ENCODE data around the gene ASB1. TPM values are rescaled to one million over a fixed set of nuclear protein-coding genes. Genes with fewer than 3 reads are reported as not detected.

ASB1 gene
- total RNA-seq, 1 experiment from 2014 or later, result 46.0 TPM

- Histone ChIP-seq H2BK20ac (ENCODE audit: low read depth, low read length, poor library complexity, severe bottlenecking) (no peak overlapping the region), H4K91ac (ENCODE audit: insufficient read length, low read depth, low read length) (no peak overlapping the region), H3K23ac (ENCODE audit: insufficient read length, low read depth, low read length) (no peak overlapping the region), H4K5ac (ENCODE audit: insufficient read length, low read depth, low read length) (no peak overlapping the region), H2BK5ac (ENCODE audit: insufficient read length, low read length) (no peak overlapping the region), H3K14ac (ENCODE audit: insufficient read depth, low read length) (no peak overlapping the region; the same call in 1 of the 2 replicates), H2BK120ac (ENCODE audit: low read depth, low read length, poor library complexity, severe bottlenecking) (no peak overlapping the region), H3K23me2 (ENCODE audit: insufficient read length, low read depth, low read length, poor library complexity, severe bottlenecking) (no peaks in the 10 kb centered on the region), H3K79me2 (ENCODE audit: insufficient read depth, low read length) (no peaks in the 10 kb centered on the region), H2BK15ac (ENCODE audit: low read depth, low read length) (no peak overlapping the region), H2AK5ac (ENCODE audit: insufficient read length, low read length) (no peak overlapping the region), H4K20me1 (ENCODE audit: control insufficient read depth, insufficient read depth, insufficient read length) (no peaks in the 10 kb centered on the region), H3K27me3 (ENCODE audit: insufficient read depth, low read length) (no peaks in the 10 kb centered on the region), H3K79me1 (ENCODE audit: insufficient read depth, low read depth, low read length, poor library complexity, severe bottlenecking) (no peaks in the 10 kb centered on the region), H3K18ac (ENCODE audit: insufficient read length, low read depth, low read length) (no peak overlapping the region), H3T11ph (ENCODE audit: low read length) (no peak overlapping the region), H4K8ac (replicated peaks; ENCODE audit: insufficient read length, low read depth, low read length) (no peak overlapping the region), H3K4ac (ENCODE audit: low read depth, low read length) (no peak overlapping the region), H3K56ac (ENCODE audit: insufficient read length, low read depth, low read length) (no peak overlapping the region), H3K4me2 (ENCODE audit: insufficient read depth, insufficient read length, low read length) (no peak overlapping the region), H3K4me1 (ENCODE audit: insufficient read depth, low read length) (no peaks in the 10 kb centered on the region), H3K27ac (ENCODE audit: insufficient read length, low read depth, low read length) (no peak overlapping the region), H3K9ac (ENCODE audit: extremely low read depth, insufficient read length, low read length) (no peak overlapping the region), H2AFZ (ENCODE audit: low read length) (no peak overlapping the region), H3K9me3 (ENCODE audit: control insufficient read depth, low read depth, low read length) (no peaks in the 10 kb centered on the region), H2BK12ac (ENCODE audit: insufficient read length, low read depth, low read length) (no peak overlapping the region)
- no CpG with 5 or more reads among the region's 17 CpGs for WGBS (ENCODE audit: extremely low coverage, insufficient read length, low lambda C conversion rate)
- Mint-ChIP-seq H3K36me3 (ENCODE audit: insufficient read depth in 1 of 3, low read depth in 3 of 3) (peaks cover 0 to 4% (median 0%) of the 10 kb centered on the region in 3 experiments; a peak in 1 of 7 replicates), H3K4me1 (peaks cover 13 to 30% of the 10 kb centered on the region in 2 experiments), H3K27ac (peak overlapping the region in 1 of 3 experiments; percentile 53; a peak in 3 of 7 replicates), H3K27me3 (ENCODE audit: low read depth) (no peaks in the 10 kb centered on the region), H3K9me3 (peaks cover 0 to 2% of the 10 kb centered on the region in 2 experiments; a peak in 1 of 5 replicates), H3K4me3 (no peak overlapping the region)
- no peak for TF ChIP-seq CTCF (conservative IDR thresholded peaks at IDR 0.05)
- DNase-seq, result no peak
Measured at GRCh38 chr2:238408615-238409340, 17.9 kb upstream of the ASB1 start.
